HepG2 (cell line): ENCODE measurements around the gene MAML1. TPM values are rescaled to one million over a fixed set of nuclear protein-coding genes. Genes with fewer than 3 reads are reported as not detected.

Source experiments
- ATAC-seq: fragments of 200-7000 bp; cut with Tn5 transposase; 3 replicates; pipeline ENCODE4 v1.9.1; 2020; ENCODE audit warnings: mild to moderate bottlenecking, moderate library complexity
- BruUV-seq: library from RNA; stranded (reverse); fragments of 400-500 nt; replicated peaks from 2 replicates; lab custom pipeline; 2021; lab: Mats Ljungman, UMichigan
- CTCF ChIA-PET: fragments of 300-600 bp; formaldehyde crosslinking; extraction: SDS; loops from one replicate; lab custom pipeline; 2021; ENCODE audit warnings: low total read pairs, inconsistent platforms, low intra/inter-chr PET ratio; lab: Yijun Ruan, JAX
- POLR2A ChIA-PET: fragments of 350-600 bp; sonication (Branson Sonifier 250); formaldehyde crosslinking; loops from one replicate; lab custom pipeline; 2020; ENCODE audit warnings: antibody characterized with exemption, inconsistent platforms; lab: Yijun Ruan, JAX
- DNase-seq: peaks from one replicate; pipeline ENCODE4 v3.0.0-alpha.2; 2015; ENCODE audit warnings: low spot score
- FAIRE-seq: peaks from 3 replicates; lab custom pipeline; 2011; peaks lifted over from hg19 to GRCh38; lab: Jason Lieb, UNC
- H2AFZ ChIP-seq: one replicate; pipeline ENCODE4 v1.6.1; 2011; ENCODE audit warnings: low read length, inconsistent platforms
- H3K27ac ChIP-seq: fragments of 300-600 bp; 3 replicates; pipeline ENCODE4 v1.8.0; 2011; ENCODE audit warnings: mixed run types, mild to moderate bottlenecking, mixed read lengths, low read length, inconsistent platforms; ENCODE audit not compliant: insufficient read depth; ENCODE audit errors: extremely low read length
- H3K27me3 ChIP-seq, 2 experiments: fragments of 200-600 bp in 1 of 2; 2 replicates in 1 of 2; 3 replicates in 1 of 2; pipeline versions ENCODE4 v1.6.0 to v1.8.0; 2011; ENCODE audit warnings: low read length in 2 of 2, mild to moderate bottlenecking in 2 of 2, moderate library complexity in 2 of 2, inconsistent platforms in 1 of 2; ENCODE audit not compliant: insufficient read depth in 2 of 2, control insufficient read depth in 1 of 2
- H3K36me3 ChIP-seq, 2 experiments: fragments of 200-600 bp in 1 of 2; replicated peaks in 1 of 2; 2 replicates in 1 of 2; 3 replicates in 1 of 2; pipeline versions ENCODE4 v1.5.1 to v1.8.0; 2011; ENCODE audit warnings: low read length in 2 of 2, inconsistent platforms in 1 of 2; ENCODE audit not compliant: insufficient read depth in 2 of 2, control insufficient read depth in 1 of 2
- H3K4me1 ChIP-seq: 2 replicates; pipeline ENCODE4 v1.5.1; 2012; ENCODE audit warnings: low read length, inconsistent platforms; ENCODE audit not compliant: insufficient read depth
- H3K4me2 ChIP-seq: 2 replicates; pipeline ENCODE4 v1.6.0; 2011; ENCODE audit warnings: low read depth, low read length, inconsistent platforms
- H3K4me3 ChIP-seq, 3 experiments: fragments of 200-600 bp in 1 of 3; sonication (generic), shearing (Covaris generic) in 1 of 3; replicated peaks in 1 of 3; 2 replicates each; pipeline ENCODE4 v1.5.1; 2011 to 2016; ENCODE audit warnings: low read length in 3 of 3, inconsistent platforms in 2 of 3, low read depth in 2 of 3, mild to moderate bottlenecking in 2 of 3, control low read depth in 1 of 3, mixed read lengths in 1 of 3; ENCODE audit not compliant: insufficient read depth in 1 of 3
- H3K79me2 ChIP-seq: one replicate; pipeline ENCODE4 v1.6.1; 2011; ENCODE audit warnings: low read length, inconsistent platforms; ENCODE audit not compliant: insufficient read depth
- H3K9ac ChIP-seq: 2 replicates; pipeline ENCODE4 v1.6.0; 2011; ENCODE audit warnings: mild to moderate bottlenecking, low read depth, low read length, inconsistent platforms; ENCODE audit not compliant: insufficient read depth
- H3K9me3 ChIP-seq: 2 replicates; pipeline ENCODE4 v1.5.1; 2012; ENCODE audit warnings: mild to moderate bottlenecking, low read length
- H4K20me1 ChIP-seq: 2 replicates; pipeline ENCODE4 v1.6.0; 2011; ENCODE audit warnings: inconsistent platforms, mild to moderate bottlenecking, low read length, moderate library complexity; ENCODE audit not compliant: insufficient read depth
- ATAD3A ChIP-seq: sonication (generic); formaldehyde crosslinking; IDR thresholded peaks from 2 replicates; pipeline ENCODE4 v1.4.0; 2020; ENCODE audit warnings: missing genetic modification reagents
- GLI4 ChIP-seq: sonication (generic); formaldehyde crosslinking; IDR thresholded peaks from 2 replicates; pipeline ENCODE4 v1.5.1; 2020; ENCODE audit warnings: missing genetic modification reagents, mild to moderate bottlenecking, moderate library complexity, borderline replicate concordance
- HDAC1 ChIP-seq: sonication (generic); formaldehyde crosslinking; IDR thresholded peaks from 2 replicates; pipeline ENCODE4 v1.5.1; 2020; ENCODE audit warnings: mild to moderate bottlenecking, missing genetic modification reagents
- HMG20B ChIP-seq: conservative IDR thresholded peaks from 2 replicates; pipeline ENCODE4 v1.6.1; 2016; ENCODE audit warnings: missing genetic modification reagents, missing compliant biosample characterization
- HOXA7 ChIP-seq: sonication (generic); formaldehyde crosslinking; IDR thresholded peaks from 2 replicates; pipeline ENCODE4 v1.8.1; 2022; ENCODE audit warnings: mild to moderate bottlenecking, missing genetic modification reagents, moderate library complexity
- NR2F2 ChIP-seq: IDR thresholded peaks from 2 replicates; pipeline ENCODE4 v1.6.1; 2012; ENCODE audit warnings: low read depth, inconsistent platforms, borderline replicate concordance
- RCOR2 ChIP-seq: IDR thresholded peaks from 2 replicates; pipeline ENCODE4 v1.6.1; 2016; ENCODE audit warnings: missing biosample characterization, missing genetic modification reagents
- SIX1 ChIP-seq: sonication (generic); formaldehyde crosslinking; IDR thresholded peaks from 2 replicates; pipeline ENCODE4 v1.4.0; 2020; ENCODE audit warnings: missing genetic modification reagents, borderline replicate concordance
- SMYD3 ChIP-seq: sonication (generic); formaldehyde crosslinking; IDR thresholded peaks from 2 replicates; pipeline ENCODE4 v1.8.1; 2023; ENCODE audit warnings: mild to moderate bottlenecking, missing genetic modification reagents
- TBX3 ChIP-seq: fragments of 450-650 bp; IDR thresholded peaks from 2 replicates; pipeline ENCODE4 v1.6.1; 2017; ENCODE audit warnings: antibody characterized with exemption, mild to moderate bottlenecking, inconsistent platforms, borderline replicate concordance
- TOPORS ChIP-seq: sonication (generic); formaldehyde crosslinking; IDR thresholded peaks from 2 replicates; pipeline ENCODE4 v1.8.0; 2023; ENCODE audit warnings: mild to moderate bottlenecking, missing genetic modification reagents
- WIZ ChIP-seq: sonication (generic); formaldehyde crosslinking; IDR thresholded peaks from 2 replicates; pipeline ENCODE4 v1.5.1; 2020; ENCODE audit warnings: mild to moderate bottlenecking, missing genetic modification reagents
- ZBTB37 ChIP-seq: sonication (generic); formaldehyde crosslinking; IDR thresholded peaks from 2 replicates; pipeline ENCODE4 v1.4.0; 2020; ENCODE audit warnings: mild to moderate bottlenecking, missing genetic modification reagents
- ZC3H4 ChIP-seq: sonication (generic); formaldehyde crosslinking; IDR thresholded peaks from 2 replicates; pipeline ENCODE4 v1.4.0; 2020; ENCODE audit warnings: missing genetic modification reagents, borderline replicate concordance
- ZFAT ChIP-seq: sonication (generic); formaldehyde crosslinking; conservative IDR thresholded peaks from 2 replicates; pipeline ENCODE4 v1.8.1; 2023; ENCODE audit warnings: missing genetic modification reagents, inconsistent platforms
- ZFP82 ChIP-seq: sonication (generic); formaldehyde crosslinking; IDR thresholded peaks from 2 replicates; pipeline ENCODE4 v1.5.1; 2020; ENCODE audit warnings: mild to moderate bottlenecking, missing genetic modification reagents, borderline replicate concordance
- ZHX1 ChIP-seq: sonication (generic); formaldehyde crosslinking; IDR thresholded peaks from 2 replicates; pipeline ENCODE4 v1.8.1; 2022; ENCODE audit warnings: low read depth, mild to moderate bottlenecking, missing genetic modification reagents
- ZNF143 ChIP-seq: sonication (generic); formaldehyde crosslinking; IDR thresholded peaks from 2 replicates; pipeline ENCODE4 v1.4.0; 2020; ENCODE audit warnings: missing genetic modification reagents
- ZNF552 ChIP-seq: sonication (generic); formaldehyde crosslinking; IDR thresholded peaks from 2 replicates; pipeline ENCODE4 v1.9.0; 2022; ENCODE audit warnings: missing genetic modification reagents, mild to moderate bottlenecking, borderline replicate concordance
- ZSCAN5A ChIP-seq: sonication (generic); formaldehyde crosslinking; IDR thresholded peaks from 2 replicates; pipeline ENCODE4 v1.8.0; 2022; ENCODE audit warnings: mild to moderate bottlenecking, missing genetic modification reagents, borderline replicate concordance
- WGBS: methylation state at CpG from one replicate; pipeline ENCODE4 v1.1.6; 2017; ENCODE audit warnings: low lambda C conversion rate; 5-methylcytosine and 5-hydroxymethylcytosine counted together
- in situ Hi-C: cut with HindIII; loops from 2 replicates; pipeline ENCODE4 v1.10.0; 2017; ENCODE audit warnings: low pct_unique_long_range_greater_than_20kb; ENCODE audit not compliant: extremely low pct_ligation_motif_present
- intact Hi-C: fragments of 100-400 bp; cut with micrococcal nuclease; formaldehyde crosslinking; loops from one replicate; pipeline ENCODE4 v1.10.0; 2022; ENCODE audit not compliant: unreplicated experiment
- polyA plus RNA-seq, 8 experiments: library from polyadenylated mRNA; depleted of rRNA in 3 of 8; stranded (reverse) in 7 of 8; unstranded in 1 of 8; fragments of >200 nt; fragmentation: Illumina TruSeq in 4 of 8; extraction: Trizol in 4 of 8; gene quantifications; 2 replicates each; pipeline versions ENCODE4 v1.2.1 to v1.2.3, GENCODE V29; 2011 to 2016; ENCODE audit warnings: low read depth in 4 of 8, missing spikeins in 1 of 8, mixed read lengths in 1 of 8; ENCODE audit not compliant: insufficient read depth in 1 of 8
- total RNA-seq, 5 experiments: library from RNA; depleted of rRNA; stranded (reverse); fragments of >200 nt; fragmentation: Illumina TruSeq; extraction: Trizol; gene quantifications; 2 replicates each; pipeline ENCODE4 v1.2.3, GENCODE V29; 2016; ENCODE audit warnings: low read depth in 1 of 5

The MAML1 gene
- total and polyA plus RNA-seq, 2 of the 13 experiments (the other 11 are each of a cell fraction or from before 2014, with no cell fraction given), result 10.0 to 10.8 TPM

GRCh38 chr5:179771311-179771895, 38.8 kb downstream of the MAML1 start:
- Histone ChIP-seq H2AFZ (no peak overlapping the region), H3K9ac (no peak overlapping the region), H3K79me2 (peaks cover 6% of the 10 kb centered on the region), H3K4me3 (no peak overlapping the region), H3K27me3 (no peaks in the 10 kb centered on the region), H3K9me3 (no peaks in the 10 kb centered on the region), H3K36me3 (peaks cover 40 to 90% of the 10 kb centered on the region in 2 experiments), H4K20me1 (no peaks in the 10 kb centered on the region), H3K4me2 (no peak overlapping the region), H3K27ac (no peak overlapping the region), H3K4me1 (no peaks in the 10 kb centered on the region)
- no peak for DNase-seq
- ATAC-seq, result no peak
- no TSS peak for BruUV-seq
- in situ Hi-C loops (loop anchor here (25.0 kb wide), 1 partner anchor 316 kb away; no protein-coding TSS in a partner anchor), intact Hi-C loops (no loop called here)
- CTCF ChIA-PET, result no interaction called here
- no peak for TF ChIP-seq HMG20B (CRISPR knock-in tag)
- no peak for TF ChIP-seq WIZ (CRISPR knock-in tag)
- TF ChIP-seq ZHX1, result no peak
- TF ChIP-seq TBX3, result no peak
- TF ChIP-seq ZSCAN5A (CRISPR knock-in tag), result no peak
- no peak for TF ChIP-seq HOXA7 (CRISPR knock-in tag)
- no peak for TF ChIP-seq NR2F2
- no peak for TF ChIP-seq ATAD3A
- no peak for TF ChIP-seq RCOR2
- TF ChIP-seq SMYD3, result no peak
- no peak for TF ChIP-seq ZNF552
- no peak for TF ChIP-seq ZC3H4
- no peak for TF ChIP-seq ZFAT
- TF ChIP-seq HDAC1, result no peak
- TF ChIP-seq ZNF143 (CRISPR knock-in tag), result no peak
- TF ChIP-seq ZBTB37 (CRISPR knock-in tag), result no peak
- no peak for TF ChIP-seq ZFP82 (CRISPR knock-in tag)
- TF ChIP-seq TOPORS (CRISPR knock-in tag), result no peak
- TF ChIP-seq SIX1 (CRISPR knock-in tag), result no peak
- TF ChIP-seq GLI4, result no peak
- no peak for FAIRE-seq
- WGBS, result 89% methylated on average over 4 of the region's 4 CpGs
- POLR2A ChIA-PET, result no interaction called here
